ENCODE results near the gene HJURP.

The HJURP gene

DNA sequence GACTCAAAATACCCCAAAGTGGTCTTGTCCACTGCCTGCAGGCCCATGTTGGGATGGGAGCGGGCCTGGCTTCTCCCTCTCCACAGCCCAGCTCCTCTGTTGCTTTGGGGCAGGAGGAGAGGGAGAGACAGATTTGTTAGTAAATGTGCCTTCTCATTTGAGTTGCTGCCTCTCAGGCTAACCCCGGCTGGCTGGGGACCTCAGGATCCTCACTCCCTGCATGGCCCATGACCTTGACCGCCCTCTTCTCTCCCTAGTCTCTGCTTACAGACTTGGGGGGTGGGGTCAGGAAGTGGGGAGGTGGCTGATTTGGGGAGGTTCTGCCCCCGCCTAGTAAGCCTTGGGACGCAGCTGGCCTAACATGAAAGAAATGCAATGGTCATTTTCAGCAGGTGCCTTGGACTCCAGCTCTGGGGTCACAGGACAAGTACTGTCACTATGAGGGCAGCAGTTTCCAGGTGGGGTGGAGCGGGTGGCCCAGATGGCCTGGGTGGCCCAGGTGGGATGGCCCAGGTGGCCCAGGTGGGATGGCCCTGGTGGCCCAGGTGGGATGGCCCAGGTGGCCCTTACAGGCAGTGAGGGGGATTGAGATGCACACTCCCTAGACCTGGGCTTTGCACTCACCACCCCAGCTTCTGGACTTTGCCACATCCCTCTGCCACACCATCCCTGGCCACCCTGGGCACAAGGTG is 24.1 kb downstream of the HJURP start:
- no peak for DNase-seq (ENCODE audit: low read depth, low spot score)

- DNase-seq (ENCODE audit: low read depth, low spot score) = no peak
Observed at GRCh38 chr2:233829193-233830110, 24.9 kb downstream of the HJURP start.

DNA sequence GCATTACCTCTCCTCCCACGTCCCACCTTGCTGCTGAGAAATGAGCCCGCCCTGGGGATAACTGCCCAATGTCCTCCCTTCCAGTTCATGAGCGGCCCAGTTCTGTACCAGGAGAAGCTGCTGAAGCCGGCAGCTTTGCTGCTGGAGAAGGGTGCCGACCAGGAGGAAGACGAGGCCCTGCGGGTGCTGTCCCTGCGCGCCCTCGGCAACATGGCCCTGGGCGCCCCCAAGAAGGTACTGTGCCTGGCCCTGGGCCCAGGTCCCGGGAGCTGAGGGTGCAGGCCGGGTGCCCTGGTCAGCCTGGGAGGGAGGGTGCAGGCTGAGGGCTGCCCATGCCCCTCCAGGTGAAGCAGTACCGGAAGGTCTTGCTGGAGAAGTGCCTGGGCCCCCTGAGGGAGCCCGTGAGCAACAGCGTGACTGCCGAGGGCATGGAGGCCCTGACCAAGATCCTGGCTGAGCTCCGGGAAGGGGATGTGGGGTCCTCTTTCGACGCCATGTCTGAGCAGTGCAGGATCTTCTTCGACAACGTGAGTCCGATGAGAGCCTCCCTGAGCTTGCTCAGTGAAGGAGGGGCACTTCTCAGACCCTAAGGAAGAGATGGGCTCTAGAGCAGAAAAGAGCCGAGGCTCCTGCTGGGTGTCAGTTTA is 25.7 kb downstream of the HJURP start:
- no peak for DNase-seq (ENCODE audit: low read depth, low spot score)

DNA sequence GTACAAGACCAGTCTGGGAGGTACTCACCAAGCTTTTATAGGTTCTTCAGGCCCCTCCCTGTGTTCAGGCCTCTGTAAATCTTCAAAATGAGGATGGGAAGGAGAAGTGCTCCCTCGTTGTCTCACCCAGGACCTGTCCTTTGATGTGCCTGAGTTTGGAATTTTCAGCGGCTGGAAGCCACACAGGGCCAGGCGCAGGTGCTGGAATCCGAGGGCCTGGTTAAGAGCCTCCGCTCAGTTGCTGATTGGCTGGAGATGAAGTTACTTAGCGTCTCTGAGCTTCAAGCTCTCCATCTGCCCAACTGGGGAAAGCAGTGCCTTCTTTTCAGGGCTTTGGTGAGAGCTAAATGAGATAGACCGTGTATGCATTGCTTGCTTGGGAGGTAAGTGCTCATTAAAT is 30.0 kb downstream of the HJURP start:
- no peak for DNase-seq (ENCODE audit: low read depth, low spot score)

DNA sequence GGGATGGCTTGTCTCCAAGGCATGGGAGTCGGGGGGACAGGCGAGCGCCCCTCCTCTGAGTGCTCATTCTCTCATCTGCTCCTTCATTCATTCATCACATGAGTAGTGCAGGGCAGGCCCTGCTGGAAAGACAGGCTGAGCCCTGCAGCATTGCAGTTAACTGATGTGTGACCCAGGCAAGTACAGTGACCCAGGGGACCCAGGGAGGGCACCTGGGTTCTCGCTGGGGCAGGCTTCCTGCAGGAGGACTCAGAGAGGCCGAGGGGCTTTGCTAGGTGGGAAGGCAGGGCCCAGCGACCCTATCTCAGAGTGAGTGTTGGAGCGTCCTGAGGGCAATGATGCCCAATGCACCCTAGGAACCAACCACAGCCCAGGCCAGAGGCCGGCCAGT is 30.6 kb downstream of the HJURP start:
- DNase-seq (ENCODE audit: low read depth, low spot score) = no peak

- DNase-seq (ENCODE audit: low read depth, low spot score) = no peak
Observed at GRCh38 chr2:233822781-233823730, 31.3 kb downstream of the HJURP start.

GRCh38 chr2:233822101-233822771 is 32.1 kb downstream of the HJURP start:
- no peak for DNase-seq (ENCODE audit: low read depth, low spot score)

DNA sequence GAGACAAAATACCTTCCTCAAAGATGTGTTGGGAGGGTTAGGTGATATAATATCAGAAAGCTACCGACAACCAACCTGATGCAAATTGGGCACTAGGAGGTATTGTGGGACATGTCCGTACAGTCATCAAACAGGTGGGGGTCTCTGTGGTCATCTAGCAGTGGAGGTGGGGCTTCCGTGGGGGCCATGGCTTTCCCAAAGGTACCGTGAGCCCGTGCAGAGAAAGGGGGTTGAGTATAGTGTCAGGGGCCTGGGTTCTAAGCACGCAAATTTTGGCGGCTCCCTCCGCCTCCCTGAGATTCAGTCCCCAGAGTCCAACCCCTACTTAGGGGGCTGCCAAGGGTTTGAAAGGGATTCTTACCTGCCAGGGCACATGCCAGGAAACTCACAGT is 32.6 kb downstream of the HJURP start:
- DNase-seq (ENCODE audit: low read depth, low spot score) = no peak

DNA sequence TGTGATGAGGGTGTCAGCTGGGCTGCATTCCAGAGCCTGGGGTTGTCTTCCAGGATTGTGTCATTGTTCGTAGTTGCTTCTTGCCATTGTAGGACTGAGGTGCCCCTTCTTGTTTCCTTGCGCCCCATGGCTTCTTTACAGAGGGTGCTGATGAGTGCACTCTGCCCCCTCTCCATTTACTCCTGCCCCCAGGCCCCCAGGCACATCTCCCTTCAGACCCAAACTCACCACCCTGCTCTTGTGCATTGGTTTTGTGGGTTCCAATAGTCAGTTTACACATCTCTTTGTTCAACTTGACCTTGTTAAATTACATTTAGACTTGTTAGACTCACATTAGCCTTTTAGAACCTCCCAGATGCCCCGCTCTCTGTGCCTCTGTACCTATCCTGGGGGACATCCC is 33.1 kb downstream of the HJURP start:
- DNase-seq (ENCODE audit: low read depth, low spot score) = no peak

DNA sequence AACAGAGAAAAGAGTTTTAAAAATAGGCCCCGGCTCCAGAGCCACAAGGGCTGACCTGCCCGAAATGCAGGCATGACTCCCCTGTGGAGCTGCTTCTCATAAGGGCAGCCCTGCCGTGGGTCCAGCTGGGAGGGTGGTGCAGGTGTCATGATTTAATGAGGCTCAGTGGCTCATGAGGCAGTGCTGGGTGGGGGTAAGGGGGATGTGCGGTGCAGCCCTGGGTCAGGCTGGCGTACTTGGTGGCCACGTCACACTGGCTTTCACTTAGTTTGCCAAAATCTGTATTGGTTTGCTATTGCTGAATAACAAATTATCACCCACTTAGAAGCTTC is 33.6 kb downstream of the HJURP start:
- DNase-seq (ENCODE audit: low read depth, low spot score) = no peak

DNA sequence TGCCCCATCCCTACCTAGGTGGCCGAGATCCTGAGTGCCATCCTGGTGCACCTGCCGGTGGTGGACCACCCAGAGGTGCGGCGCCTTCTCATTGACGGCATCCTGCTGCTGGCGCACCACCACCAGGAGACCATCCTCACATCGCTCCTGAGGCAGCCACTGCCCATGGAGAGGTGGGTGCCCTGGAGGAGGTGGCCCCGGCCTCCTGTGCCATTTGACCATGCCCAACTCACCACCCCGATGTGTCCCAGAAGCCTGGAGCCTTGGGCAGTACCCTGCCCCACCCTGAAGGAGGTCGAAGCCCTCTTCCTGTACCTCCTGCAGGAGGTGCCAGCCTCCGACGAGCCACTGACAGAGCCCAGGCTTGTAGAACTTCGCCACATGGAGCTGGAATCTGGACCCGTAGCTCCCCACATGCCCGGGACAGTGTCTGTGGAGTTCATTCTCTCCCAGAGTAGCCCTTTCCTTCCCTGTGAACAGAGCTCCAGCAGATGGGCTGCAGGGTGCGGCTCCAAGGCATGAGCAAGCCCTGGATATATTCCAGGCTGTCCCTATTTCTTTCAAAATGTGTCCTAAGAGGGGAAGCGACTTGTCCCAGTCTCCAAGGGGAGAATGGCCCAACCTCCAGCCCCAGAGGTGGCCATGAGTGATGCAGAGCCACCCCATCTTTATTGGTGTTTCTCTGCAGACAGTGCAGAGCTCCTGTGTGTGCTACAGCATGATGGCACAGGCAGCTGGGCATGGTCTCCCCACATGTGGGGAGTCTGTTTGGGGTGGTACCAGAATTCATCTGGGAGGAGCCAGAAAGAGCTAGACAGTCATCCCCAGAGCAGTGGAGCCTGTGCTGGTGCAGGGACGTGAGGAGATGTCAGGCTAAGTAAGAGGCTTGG is 34.2 kb downstream of the HJURP start:
- DNase-seq (ENCODE audit: low read depth, low spot score) = no peak

GRCh38 chr2:233818639-233819621 is 35.4 kb downstream of the HJURP start:
- no peak for DNase-seq (ENCODE audit: low read depth, low spot score)

GRCh38 chr2:233817995-233818638 is 36.2 kb downstream of the HJURP start:
- DNase-seq (ENCODE audit: low read depth, low spot score) = no peak

DNA sequence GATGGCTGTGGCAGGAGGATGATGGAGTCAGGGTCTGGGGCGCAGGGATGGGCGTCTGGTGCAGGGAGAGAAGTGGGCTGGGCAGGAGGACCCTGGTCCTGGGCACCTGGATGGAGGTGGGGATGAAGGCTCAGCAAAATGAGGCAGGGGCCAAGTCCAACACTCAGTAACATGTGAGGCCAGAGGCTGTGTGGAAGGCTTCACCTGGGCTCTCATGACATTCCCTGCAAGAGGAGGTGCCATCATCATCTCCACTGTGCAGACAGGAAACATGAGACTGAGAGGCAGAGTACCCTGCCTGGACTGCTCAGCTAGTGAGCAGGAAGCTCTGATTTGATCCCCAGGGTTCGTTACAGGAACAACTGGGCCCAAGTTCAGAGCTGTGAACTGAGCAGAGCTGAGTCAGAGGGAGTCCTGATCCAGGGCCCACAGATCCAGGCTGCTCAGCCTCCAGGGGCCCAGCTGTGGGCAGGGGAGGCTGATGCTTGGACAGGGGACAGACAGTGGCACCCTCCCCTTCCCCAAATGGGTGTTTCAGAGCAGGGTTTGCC is 36.9 kb downstream of the HJURP start:
- DNase-seq (ENCODE audit: low read depth, low spot score) = no peak

DNA sequence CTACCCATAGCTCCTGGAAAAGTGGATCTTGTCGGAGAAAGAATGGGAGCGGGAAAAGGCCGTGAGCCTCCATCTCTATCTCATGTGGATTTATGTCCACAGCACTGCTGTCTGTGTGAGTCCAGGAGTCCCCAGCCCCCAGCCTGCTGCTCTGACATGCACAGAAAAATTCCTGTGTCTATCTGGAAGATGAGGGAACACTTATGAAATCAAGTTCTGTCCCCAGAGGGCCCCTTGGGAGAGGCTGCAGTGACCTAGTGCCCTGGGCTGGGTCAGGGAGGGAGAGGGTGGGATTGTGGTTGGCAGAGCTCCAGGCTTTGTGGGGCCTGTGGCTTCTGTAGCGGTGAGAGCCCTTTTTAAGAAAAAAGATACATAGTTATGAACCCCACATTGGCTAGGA is 37.6 kb downstream of the HJURP start:
- DNase-seq (ENCODE audit: low read depth, low spot score) = no peak

GRCh38 chr2:233816334-233816733 is 38.0 kb downstream of the HJURP start:
- DNase-seq (ENCODE audit: low read depth, low spot score) = no peak

- no peak for DNase-seq (ENCODE audit: low read depth, low spot score)
Observed at GRCh38 chr2:233815861-233816260, 38.5 kb downstream of the HJURP start.
